ENCODE results near the gene TRAPPC3L.

The TRAPPC3L gene

DNA sequence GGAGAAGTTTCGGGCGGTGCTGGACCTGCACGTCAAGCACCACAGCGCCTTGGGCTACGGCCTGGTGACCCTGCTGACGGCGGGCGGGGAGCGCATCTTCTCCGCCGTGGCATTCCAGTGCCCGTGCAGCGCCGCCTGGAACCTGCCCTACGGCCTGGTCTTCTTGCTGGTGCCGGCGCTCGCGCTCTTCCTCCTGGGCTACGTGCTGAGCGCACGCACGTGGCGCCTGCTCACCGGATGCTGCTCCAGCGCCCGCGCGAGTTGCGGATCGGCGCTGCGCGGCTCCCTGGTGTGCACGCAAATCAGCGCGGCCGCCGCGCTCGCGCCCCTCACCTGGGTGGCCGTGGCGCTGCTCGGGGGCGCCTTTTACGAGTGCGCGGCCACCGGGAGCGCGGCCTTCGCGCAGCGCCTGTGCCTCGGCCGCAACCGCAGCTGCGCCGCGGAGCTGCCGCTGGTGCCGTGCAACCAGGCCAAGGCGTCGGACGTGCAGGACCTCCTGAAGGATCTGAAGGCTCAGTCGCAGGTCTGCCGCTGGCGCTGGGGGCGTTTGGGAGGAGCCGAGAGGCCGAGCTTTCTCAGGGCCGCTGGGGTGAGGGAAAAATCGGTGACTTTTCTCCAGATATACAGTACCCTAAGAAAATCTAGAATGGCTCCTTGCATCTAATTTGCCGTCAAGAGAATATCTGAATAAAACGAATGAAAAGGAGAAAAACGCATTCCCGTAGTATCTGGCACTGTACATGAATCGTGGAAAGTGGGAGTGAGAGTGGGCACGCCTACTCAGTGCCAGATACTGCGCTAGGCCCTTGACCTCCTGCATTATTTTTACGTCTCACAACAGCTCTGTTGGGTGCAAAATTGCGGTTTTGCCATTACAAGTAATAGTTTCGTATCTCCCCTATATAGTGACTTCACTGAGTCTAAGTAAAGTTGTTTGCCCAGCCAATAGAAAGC lies 83.3 kb downstream of the TRAPPC3L start:
- TF ChIP-seq, protein P1, sequence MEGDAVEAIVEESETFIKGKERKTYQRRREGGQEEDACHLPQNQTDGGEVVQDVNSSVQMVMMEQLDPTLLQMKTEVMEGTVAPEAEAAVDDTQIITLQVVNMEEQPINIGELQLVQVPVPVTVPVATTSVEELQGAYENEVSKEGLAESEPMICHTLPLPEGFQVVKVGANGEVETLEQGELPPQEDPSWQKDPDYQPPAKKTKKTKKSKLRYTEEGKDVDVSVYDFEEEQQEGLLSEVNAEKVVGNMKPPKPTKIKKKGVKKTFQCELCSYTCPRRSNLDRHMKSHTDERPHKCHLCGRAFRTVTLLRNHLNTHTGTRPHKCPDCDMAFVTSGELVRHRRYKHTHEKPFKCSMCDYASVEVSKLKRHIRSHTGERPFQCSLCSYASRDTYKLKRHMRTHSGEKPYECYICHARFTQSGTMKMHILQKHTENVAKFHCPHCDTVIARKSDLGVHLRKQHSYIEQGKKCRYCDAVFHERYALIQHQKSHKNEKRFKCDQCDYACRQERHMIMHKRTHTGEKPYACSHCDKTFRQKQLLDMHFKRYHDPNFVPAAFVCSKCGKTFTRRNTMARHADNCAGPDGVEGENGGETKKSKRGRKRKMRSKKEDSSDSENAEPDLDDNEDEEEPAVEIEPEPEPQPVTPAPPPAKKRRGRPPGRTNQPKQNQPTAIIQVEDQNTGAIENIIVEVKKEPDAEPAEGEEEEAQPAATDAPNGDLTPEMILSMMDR (IDR thresholded peaks at IDR 0.05; ENCODE audit: low read depth, low read length, missing control alignments): peak; percentile 4
- H3K4me3 ChIP-seq (ENCODE audit: low read depth, low read length): peak overlapping the region; percentile 53
- DNase-seq: no peak
- H3K36me3 ChIP-seq (replicated peaks): no peaks in the 10 kb centered on the region
- no peak overlapping the region for H3K27ac ChIP-seq
- H3K27me3 ChIP-seq (replicated peaks): no peaks in the 10 kb centered on the region
- in situ Hi-C loops (cut with HindIII; ENCODE audit: low pct_ligation_motif_present, low sequenced_read_pairs): no loop called here

DNA sequence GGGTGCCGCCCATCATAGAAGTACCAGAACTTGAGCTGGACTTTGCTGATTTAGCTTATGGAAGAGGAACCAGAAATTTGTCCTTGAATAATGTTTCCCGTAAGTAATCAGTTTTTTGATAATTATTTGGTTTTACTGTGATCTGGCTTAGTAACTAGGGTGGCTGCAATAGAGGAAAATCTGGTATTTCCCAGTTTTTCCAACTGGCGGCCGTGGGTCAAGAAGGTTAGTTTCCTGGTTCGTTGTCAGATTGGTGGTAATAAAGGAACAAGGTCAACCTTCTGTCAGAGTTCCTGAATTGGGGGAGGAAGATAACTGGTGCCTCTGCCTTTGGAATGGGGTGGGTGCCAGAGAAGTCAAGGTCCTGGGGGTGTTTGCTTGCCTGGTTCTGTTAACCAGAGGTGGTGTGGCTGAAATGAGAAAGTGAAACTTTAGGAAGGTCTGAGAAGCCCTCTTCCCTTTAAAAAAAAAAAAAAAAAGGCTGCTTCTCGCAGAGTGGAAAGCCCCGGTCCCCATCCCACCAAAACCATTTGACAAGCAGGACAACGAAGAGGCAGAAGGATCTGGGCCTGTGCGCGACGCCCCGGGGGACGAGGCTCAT lies 84.1 kb downstream of the TRAPPC3L start, which contains the start of gene CALHM6:
Gene CALHM6 (plus strand): TSS at position 45 of the 601 bp plus-strand sequence. CDS start 555 bp downstream, at position 600.
- no peaks in the 10 kb centered on the region for H3K36me3 ChIP-seq (replicated peaks)
- TF ChIP-seq, protein P1 (IDR thresholded peaks at IDR 0.05; ENCODE audit: low read depth, low read length, missing control alignments): no peak
- no peak for DNase-seq
- in situ Hi-C loops (cut with HindIII; ENCODE audit: low pct_ligation_motif_present, low sequenced_read_pairs): no loop called here
- H3K27ac ChIP-seq: no peak within 1 kb of the TSS
- H3K27me3 ChIP-seq (replicated peaks): no peaks in the 10 kb centered on the region
- peak within 1 kb of the TSS; percentile 53 for H3K4me3 ChIP-seq (ENCODE audit: low read depth, low read length)

DNA sequence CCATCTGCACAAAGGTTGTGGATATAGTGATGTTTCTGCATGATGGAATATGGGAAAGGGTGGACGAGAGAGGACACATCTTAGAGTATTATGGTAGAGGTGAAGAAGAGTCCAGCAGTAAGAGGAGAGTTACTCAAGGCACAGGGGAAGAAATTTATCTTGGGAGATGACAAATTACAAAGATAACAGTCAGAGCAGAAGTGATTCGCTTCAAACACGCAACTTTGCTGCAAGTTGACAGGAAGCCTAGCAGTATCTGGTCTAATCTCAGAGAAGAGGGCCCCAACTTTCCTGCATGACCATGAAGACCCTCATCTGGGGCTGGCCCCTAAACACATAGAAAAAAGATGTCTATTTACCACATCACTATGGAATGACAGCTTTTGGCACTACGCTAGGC lies 85.6 kb downstream of the TRAPPC3L start:
- H3K36me3 ChIP-seq (replicated peaks): no peaks in the 10 kb centered on the region
- no peak for DNase-seq
- in situ Hi-C loops (cut with HindIII; ENCODE audit: low pct_ligation_motif_present, low sequenced_read_pairs): no loop called here
- H3K27ac ChIP-seq: no peak overlapping the region
- TF ChIP-seq, protein P1 (IDR thresholded peaks at IDR 0.05; ENCODE audit: low read depth, low read length, missing control alignments): no peak
- no peak overlapping the region for H3K4me3 ChIP-seq (ENCODE audit: low read depth, low read length)
- H3K27me3 ChIP-seq (replicated peaks): no peaks in the 10 kb centered on the region

DNA sequence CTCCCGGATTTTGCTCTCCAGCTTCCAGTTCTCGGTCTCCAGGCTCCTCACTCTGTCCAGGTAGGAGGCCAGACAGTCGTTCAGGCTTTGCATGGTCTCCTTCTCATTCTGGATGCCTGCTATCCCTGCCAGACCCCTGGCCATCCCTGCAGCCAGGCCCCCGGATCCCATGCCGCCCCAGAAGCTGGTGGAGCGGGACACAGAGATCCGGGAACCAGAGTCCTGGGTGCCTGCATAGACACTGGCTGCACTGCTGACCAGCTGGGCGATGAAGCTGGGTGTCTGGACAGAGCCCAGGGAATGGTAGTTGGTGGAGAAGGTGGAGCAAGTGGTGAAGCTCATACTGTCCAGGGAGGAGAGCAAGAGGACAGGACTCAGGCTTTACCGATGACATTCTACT lies 87.2 kb downstream of the TRAPPC3L start:
- Histone ChIP-seq H3K36me3 (replicated peaks) (no peaks in the 10 kb centered on the region), H3K27me3 (replicated peaks) (no peaks in the 10 kb centered on the region), H3K27ac (no peak overlapping the region), H3K4me3 (ENCODE audit: low read depth, low read length) (no peak overlapping the region)
- DNase-seq: no peak
- TF ChIP-seq, protein P1 (IDR thresholded peaks at IDR 0.05; ENCODE audit: low read depth, low read length, missing control alignments): no peak
- in situ Hi-C loops (cut with HindIII; ENCODE audit: low pct_ligation_motif_present, low sequenced_read_pairs): no loop called here

DNA sequence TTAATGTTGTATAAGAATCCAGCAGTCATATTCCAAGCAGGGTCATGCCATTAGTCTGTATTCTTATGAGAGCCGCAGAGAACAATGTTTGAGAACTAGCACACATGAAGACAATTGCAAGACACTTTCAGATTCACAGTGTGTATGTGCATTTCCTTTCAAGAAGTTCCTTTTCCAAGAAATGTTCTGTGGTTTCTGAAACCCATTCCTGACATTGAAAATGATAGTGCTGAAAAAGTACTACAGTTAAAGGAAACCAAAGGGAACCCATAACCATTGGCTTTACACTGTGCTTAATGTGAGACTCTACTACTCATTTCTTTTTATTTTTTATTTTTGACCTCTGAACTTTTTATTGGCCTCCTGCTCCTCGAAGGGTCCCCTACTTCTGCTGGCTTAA lies 88.6 kb downstream of the TRAPPC3L start:
- no peak for DNase-seq

More for the DNA sequence above, 88.6 kb downstream of the TRAPPC3L start:
- in situ Hi-C loops (cut with HindIII; ENCODE audit: low pct_ligation_motif_present, low sequenced_read_pairs): no loop called here
- TF ChIP-seq, protein P1 (IDR thresholded peaks at IDR 0.05; ENCODE audit: low read depth, low read length, missing control alignments): no peak
- no peak overlapping the region for H3K27ac ChIP-seq
- no peaks in the 10 kb centered on the region for H3K36me3 ChIP-seq (replicated peaks)
- no peaks in the 10 kb centered on the region for H3K27me3 ChIP-seq (replicated peaks)
- no peak overlapping the region for H3K4me3 ChIP-seq (ENCODE audit: low read depth, low read length)

Data from brain microvascular endothelial cell (primary cell).